Measurements from ENCODE around the gene SEMA6A.

The SEMA6A gene

GRCh38 chr5:116455061-116455460 lies 119.6 kb downstream of the SEMA6A start:
- DNase-seq, result no peak

DNA sequence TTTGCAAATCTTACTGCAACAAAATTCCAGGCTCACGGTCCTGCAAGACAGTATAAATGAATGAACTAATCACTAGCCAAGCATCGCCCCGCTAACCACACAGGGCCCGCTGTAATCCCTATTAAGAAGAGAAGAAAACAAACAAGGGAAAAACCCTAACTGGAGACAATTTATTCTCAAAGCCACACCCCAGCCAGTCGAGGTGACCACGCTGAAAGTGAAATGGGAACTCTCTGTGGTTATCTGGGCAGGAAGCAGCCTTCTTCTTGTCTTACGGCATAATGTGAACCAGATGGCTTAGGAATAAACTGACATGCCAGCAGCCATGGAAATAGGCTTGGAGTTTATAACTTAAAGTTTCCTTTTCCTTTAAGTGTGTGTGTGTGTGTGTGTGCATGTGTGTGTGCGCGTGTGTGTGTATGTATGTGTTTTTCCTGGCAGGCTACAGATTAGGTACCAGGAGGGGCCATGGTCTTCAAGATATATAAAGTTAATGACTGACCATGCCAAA lies 120.2 kb downstream of the SEMA6A start:
- DNase-seq, result no peak

- no peak for DNase-seq
Measured at GRCh38 chr5:116453988-116454411, 120.6 kb downstream of the SEMA6A start.

GRCh38 chr5:116452774-116453368 lies 121.8 kb downstream of the SEMA6A start:
- no peak for DNase-seq

DNA sequence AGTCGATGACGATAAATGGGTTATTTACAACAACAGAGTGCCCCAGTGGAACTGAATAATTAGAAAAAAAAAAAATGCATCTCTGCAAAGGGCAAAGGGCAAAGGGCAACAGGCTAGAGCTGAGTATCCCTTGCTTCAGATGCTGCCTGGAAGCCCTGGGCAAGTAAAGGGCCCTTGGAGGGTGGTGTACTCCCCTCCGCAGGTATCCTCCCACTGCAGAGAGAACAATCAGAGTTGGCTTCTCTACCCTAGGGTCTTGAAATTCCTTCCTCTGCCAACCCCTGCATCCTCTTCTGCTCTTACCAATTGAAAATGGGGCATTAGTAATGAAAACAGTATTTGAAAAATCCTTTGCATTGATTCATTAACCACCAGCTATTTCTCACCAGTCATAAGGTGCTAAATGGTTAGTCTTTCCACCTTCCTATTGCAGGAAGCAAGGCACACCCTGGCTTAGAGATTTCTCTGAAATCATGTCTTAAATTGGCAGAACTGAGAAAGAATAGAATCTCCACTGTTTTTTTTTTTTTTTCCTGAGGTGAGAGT lies 122.6 kb downstream of the SEMA6A start:
- no peak for DNase-seq

DNA sequence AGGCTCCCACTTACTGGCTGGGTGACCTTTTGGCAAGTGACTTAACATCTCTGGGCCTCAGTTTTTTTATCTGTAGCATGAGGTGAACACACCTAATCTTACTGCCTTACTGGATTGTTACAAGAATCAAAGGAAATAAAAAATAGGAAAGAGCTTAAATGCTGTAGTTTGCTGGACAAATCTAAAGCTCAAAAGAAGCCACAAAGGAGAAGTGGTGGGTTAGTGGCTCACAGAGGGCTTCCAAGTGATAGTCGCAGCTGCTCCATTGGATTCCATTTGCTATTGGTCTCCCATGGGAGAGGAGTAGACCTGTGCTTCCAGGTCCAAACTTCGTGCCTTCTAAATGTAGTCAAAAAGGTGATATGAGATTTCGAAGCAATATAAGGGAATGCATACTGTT lies 123.6 kb downstream of the SEMA6A start:
- DNase-seq, result no peak

GRCh38 chr5:116449458-116449857 lies 125.2 kb downstream of the SEMA6A start:
- DNase-seq, result no peak

GRCh38 chr5:116448870-116449427 lies 125.7 kb downstream of the SEMA6A start:
- no peak for DNase-seq

DNA sequence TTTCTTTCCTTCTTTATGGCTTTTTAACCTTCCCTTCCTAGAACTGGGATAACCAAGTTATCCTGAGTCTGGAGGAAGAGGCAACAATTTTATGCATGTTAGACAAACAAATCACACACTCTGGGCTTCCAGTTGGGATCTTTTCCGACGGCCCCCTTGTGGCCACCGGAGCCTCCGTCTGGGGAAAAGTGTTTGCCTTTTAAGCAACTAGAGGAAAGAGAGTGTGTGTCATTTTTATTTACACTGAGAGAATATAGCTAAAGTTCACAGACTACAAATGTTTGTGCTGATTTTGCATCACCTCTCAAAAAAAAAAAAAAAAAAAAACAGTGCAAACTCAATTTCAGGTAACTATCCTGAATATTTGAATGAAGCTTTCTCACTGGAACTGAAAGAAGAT lies 126.2 kb downstream of the SEMA6A start:
- no peak for DNase-seq

- DNase-seq, result no peak
Measured at GRCh38 chr5:116446356-116447005, 128.1 kb downstream of the SEMA6A start.

DNA sequence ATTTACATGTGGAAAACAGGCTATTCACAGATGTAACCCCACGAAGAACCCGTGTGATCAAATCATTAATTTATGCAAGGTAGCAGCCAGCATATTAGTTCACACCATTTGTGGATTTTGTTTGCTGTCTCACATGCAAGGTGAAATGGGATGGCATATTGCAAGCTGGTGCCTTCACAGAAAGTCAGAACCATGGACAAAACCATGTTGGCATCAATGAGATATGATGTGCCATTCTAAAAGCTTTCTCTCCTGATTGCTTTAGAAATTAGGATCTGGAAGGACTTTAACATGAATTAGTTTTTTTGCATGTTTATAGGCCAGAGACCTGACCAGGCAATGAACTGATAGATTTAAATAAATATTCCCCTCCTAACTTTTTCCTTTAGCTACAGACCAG lies 129.3 kb downstream of the SEMA6A start:
- no peak for DNase-seq

DNA sequence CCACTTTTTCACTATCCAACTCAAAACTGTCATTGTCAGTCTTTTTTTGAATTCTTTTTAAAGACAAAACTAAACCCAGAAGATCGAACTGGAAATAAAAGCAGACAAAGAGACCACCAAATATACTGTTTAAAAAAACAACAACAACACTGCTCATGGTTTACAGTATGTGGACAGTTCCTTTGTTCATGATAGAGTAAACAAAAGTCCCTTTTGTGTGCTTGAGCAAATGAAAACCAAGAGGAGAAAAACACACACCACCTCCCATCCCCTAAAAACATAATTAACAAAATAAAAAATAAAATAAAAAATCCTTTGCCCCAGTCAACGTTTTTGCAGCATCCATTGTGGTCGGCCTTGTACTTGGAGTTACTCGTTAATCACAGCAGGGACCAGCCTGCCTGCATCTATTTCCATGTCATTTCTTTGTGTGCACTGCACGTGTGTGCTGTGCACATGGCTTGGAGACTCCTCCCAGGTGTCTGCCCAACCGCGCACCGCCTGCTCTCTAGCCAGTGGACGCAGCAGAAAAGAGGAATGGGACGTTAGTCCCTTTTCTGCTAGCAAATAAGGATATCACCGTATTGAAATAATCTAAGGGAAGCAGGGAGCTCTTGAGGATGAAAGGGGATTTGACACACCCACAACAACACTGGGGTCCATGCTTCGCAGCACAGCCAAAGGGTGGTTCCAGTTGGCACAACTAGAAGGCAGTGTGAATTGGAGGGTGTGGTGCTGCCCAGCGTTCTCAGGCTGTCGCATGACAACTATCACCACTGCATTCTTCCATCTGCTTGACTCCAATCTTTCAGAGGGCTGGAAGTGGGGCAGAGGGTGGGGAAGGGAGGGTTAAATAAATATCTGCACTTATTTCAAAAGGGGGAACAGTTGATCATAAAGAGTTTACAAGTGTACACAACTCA lies 130.0 kb downstream of the SEMA6A start:
- DNase-seq, result no peak

GRCh38 chr5:116442931-116443551 lies 131.6 kb downstream of the SEMA6A start:
- no peak for DNase-seq

DNA sequence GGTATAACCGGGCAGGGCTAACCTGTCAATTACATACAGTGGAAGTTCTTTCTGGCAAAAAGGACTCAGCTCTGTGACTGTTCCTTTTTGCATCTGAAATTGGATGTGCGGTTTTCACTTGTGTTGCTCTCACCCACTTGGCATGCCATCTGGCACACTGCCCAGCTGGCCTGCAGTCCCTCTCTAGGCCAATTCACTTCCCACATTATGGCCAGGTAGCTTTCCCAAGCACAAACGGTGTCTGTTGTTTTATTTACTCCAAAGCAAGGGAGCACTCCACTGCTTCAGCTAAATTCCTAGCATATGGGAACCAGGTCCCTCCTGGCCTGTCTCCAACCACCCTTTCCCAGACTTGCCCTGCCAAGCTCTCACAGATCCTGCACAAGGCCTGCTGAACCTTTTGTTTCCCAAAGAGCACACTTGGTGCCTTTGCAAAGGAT lies 132.5 kb downstream of the SEMA6A start:
- no peak for DNase-seq

DNA sequence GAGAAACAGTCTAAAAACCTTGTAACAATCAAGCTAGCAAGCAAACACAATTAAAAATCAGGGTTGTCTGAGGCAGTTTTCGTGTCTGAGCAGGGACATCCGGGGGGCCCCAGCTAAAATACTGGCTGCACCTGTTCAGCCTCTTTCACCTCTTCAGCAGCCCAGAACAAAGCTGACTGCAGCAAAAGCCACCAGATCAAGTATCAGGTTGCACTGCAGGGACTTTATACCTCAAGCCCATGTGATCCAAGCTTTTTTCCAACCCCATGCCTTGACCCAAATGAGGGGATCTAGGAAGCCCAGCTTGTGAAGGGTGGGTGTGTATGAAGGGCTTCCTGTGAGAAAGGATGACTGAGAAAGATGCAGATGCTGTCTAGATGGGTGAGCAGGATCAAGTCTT lies 133.4 kb downstream of the SEMA6A start:
- DNase-seq, result no peak

DNA sequence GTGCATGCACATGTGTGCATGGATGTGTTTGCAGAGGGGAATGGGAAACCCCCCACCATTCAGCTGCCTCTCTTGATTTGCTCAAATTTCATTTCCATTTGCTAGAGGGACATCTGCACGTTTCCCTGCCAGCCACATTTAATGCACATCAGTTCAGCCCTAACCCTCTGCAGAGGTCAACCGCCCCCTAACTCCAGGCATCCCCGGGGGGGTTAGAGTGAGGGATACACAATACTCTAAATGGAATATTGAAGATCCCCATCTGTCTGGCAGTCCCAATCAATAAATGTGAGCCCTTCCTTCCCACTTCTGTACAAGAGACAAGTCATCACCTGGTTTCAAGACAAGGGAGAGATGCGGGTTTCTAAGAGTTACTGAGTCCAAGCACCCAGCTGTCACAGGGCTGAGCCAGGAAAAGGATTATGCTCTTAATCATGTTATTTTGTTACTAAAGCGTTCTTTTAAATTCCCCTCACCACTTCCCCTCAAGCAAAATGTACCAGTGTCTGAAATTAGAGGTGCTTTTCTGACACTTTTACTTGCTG lies 134.1 kb downstream of the SEMA6A start:
- no peak for DNase-seq

DNA sequence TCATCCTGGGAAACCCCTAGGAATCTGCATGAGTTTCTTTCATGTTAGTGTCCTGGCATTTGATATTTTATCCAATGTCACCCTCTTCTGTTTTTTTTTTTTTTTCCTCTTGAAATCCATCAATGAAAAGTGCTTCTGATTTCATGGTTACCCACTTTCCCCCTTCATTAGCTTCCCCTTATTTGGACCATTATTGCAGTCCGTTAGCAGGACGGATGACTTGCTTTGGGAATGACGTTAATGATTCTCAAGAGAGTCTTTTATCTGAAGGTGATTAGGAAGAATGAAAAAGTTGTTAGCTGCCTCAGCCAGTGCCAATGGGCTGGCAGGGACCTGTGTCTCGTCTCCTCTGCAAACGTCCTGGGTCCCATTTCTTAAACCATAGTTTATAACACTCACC lies 134.7 kb downstream of the SEMA6A start:
- no peak for DNase-seq

GRCh38 chr5:116438979-116439554 lies 135.6 kb downstream of the SEMA6A start:
- no peak for DNase-seq

DNA sequence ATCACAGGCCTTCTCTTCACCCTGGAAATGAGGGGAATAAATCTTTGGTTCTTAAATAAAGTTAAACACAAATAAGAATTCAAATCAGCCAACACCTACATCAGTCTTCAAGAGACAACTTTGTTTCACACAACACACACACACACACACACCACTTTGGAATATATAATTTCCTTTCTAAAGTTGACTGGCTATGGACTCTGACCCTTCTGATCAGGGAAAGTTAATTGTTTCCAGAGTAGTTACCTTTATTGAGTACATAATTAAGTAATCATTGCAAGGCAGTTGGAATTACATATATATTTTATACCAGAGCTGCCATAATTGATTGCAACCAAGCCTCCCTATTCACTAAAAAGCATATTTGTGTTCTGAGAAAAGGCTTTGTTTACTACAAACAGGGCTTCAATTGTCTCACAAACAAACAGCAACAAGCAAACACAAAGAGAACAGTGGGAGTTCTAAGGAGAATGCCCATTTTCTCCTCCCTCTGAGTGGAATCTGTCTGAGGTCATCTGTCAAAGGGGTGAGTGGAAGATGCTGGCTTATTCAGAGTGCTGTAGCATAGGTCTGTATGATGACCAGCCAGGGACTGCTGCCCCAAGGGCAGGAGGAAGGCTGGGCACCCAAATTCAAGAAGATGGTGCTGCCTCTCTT lies 136.6 kb downstream of the SEMA6A start:
- no peak for DNase-seq

GRCh38 chr5:116437351-116437705 lies 137.3 kb downstream of the SEMA6A start:
- DNase-seq, result no peak

GRCh38 chr5:116436674-116437350 lies 137.8 kb downstream of the SEMA6A start:
- DNase-seq, result no peak

Measured in activated CD4-positive, alpha-beta T cell treated with anti-CD3 and anti-CD28 coated beads for 48 hours (primary cell).